IPS-18a (cell line): ENCODE measurements around the gene GLUL.

Source experiments
- H3K27ac ChIP-seq: one replicate; pipeline ENCODE4 v1.5.1; 2013; ENCODE audit warnings: low read length
- H3K27me3 ChIP-seq: one replicate; pipeline ENCODE4 v1.6.1; 2013; ENCODE audit warnings: mild to moderate bottlenecking, low read length; ENCODE audit not compliant: control insufficient read depth, insufficient read depth
- H3K36me3 ChIP-seq: one replicate; pipeline ENCODE4 v1.6.1; 2013; ENCODE audit warnings: low read depth, low read length; ENCODE audit not compliant: control insufficient read depth
- H3K4me1 ChIP-seq: one replicate; pipeline ENCODE4 v1.6.1; 2013; ENCODE audit warnings: low read depth, low read length; ENCODE audit not compliant: control insufficient read depth
- H3K4me3 ChIP-seq: one replicate; pipeline ENCODE4 v1.5.1; 2013; ENCODE audit warnings: low read length
- H3K9ac ChIP-seq: one replicate; pipeline ENCODE4 v1.6.1; 2013; ENCODE audit warnings: mild to moderate bottlenecking, low read length, moderate library complexity
- H3K9me3 ChIP-seq: one replicate; pipeline ENCODE4 v1.6.1; 2013; ENCODE audit warnings: low read depth, low read length; ENCODE audit not compliant: control insufficient read depth

Gene GLUL

DNA sequence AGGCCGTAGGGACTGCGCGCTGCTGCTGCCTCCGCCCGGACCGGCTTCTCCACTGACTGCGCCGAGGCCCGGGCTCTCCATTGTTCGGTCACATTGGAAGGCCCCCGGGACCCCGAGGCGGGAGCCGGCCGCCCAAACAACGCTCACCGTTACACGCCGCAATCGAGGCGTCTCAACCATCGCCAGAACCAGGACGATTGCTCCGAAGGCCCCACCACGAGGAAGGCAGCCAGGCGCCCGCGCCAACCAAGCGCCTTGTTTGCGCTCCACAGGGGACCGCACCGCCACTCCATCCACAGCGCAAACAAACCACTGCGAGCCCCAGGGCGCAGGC, 595 bp downstream of the GLUL start:
- Histone ChIP-seq H3K4me1 (peaks cover 12% of the 10 kb centered on the region), H3K27ac (peak overlapping the region; percentile 55), H3K36me3 (peaks cover 35% of the 10 kb centered on the region), H3K4me3 (peak overlapping the region; percentile 89), H3K9ac (peak overlapping the region; percentile 95), H3K27me3 (peaks cover 5% of the 10 kb centered on the region), H3K9me3 (no peaks in the 10 kb centered on the region)

DNA sequence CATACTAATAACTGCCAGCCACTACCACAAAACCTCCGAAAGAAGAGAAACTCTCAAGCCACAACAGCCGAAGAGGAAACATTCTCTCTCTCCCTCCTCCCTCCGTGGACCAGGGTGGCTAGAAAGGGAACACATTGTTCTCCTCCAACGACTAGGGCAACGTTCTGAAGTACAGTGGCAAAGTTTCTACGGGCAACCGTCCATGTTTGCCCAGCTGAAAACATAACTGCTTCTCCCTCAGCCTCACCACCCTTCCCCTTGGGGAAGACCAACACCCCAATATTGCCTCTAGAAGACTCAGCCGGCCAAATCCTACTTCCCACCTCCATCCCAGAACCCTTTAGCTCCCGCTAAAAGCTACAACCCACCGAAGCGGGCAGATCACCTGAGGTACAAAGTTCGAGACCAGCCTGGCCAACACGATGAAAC, 2.0 kb downstream of the GLUL start:
- Histone ChIP-seq H3K4me3 (peak overlapping the region; percentile 89), H3K9me3 (no peaks in the 10 kb centered on the region), H3K36me3 (peaks cover 48% of the 10 kb centered on the region), H3K27ac (no peak overlapping the region), H3K27me3 (peaks cover 5% of the 10 kb centered on the region), H3K4me1 (peaks cover 12% of the 10 kb centered on the region), H3K9ac (peak overlapping the region; percentile 95)

DNA sequence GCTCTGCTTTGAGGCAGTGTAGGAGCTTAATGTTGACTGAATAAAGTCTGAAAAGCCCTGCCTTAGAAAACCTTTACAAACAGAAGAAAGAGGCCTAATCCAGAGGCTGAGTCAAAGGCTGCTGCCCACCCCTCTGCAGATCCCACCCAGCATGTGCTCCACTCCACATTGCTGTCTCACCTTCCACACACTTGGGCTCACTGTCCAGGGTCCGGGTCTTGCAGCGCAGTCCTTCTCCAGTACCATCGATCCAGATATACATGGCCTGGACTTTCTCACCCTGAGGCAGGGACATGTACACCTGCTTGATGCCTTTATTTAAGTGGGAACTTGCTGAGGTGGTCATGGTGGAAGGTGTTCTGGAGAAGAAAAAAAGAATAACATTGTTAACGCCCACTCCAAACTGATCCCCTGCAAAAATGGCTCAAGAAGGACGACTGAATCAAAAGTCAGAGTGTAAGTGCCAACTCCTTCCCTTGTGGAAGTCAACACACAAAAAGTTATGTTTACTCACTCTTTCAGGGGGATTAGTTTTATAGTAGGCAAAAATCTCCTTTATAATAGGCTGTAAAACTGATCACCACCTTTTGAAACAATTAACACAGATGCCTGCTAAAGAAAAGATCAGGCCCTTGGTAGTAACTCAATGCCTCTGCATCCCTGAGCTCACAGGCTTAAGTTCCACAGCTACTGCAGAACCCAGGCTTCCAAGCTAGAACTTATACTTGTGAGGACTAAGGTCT, 3.0 kb downstream of the GLUL start:
- Histone ChIP-seq H3K36me3 (peaks cover 59% of the 10 kb centered on the region), H3K27ac (no peak overlapping the region), H3K4me3 (peak overlapping the region; percentile 89), H3K4me1 (peaks cover 12% of the 10 kb centered on the region), H3K27me3 (peaks cover 5% of the 10 kb centered on the region), H3K9me3 (no peaks in the 10 kb centered on the region), H3K9ac (peak overlapping the region; percentile 95)

- Histone ChIP-seq H3K4me1 (peaks cover 4% of the 10 kb centered on the region), H3K9me3 (no peaks in the 10 kb centered on the region), H3K27ac (no peak overlapping the region), H3K9ac (no peak overlapping the region), H3K4me3 (no peak overlapping the region), H3K36me3 (peaks cover 69% of the 10 kb centered on the region), H3K27me3 (no peaks in the 10 kb centered on the region)
Measured at GRCh38 chr1:182387566-182387965, 4.0 kb downstream of the GLUL start.

DNA sequence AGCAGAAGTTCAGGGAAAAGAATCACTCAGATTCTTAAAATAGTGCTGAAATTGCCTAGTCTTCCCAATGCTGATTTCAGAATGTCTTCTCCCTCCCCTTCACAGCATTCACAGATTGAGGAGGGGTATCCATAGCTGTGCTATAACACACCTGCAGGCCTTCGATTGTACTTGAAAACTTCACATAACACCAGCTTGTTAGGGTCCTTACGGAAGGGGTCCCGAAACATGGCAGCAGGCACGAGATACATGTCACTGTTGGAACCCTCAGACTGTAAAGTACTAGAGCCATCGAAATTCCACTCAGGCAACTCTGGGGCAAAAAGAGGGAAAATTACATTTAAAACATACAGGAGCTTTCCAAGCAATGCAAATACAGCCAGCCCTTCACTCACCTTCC, 4.6 kb downstream of the GLUL start:
- Histone ChIP-seq H3K9me3 (no peaks in the 10 kb centered on the region), H3K27me3 (no peaks in the 10 kb centered on the region), H3K27ac (no peak overlapping the region), H3K9ac (no peak overlapping the region), H3K36me3 (peaks cover 75% of the 10 kb centered on the region), H3K4me1 (no peaks in the 10 kb centered on the region), H3K4me3 (no peak overlapping the region)

DNA sequence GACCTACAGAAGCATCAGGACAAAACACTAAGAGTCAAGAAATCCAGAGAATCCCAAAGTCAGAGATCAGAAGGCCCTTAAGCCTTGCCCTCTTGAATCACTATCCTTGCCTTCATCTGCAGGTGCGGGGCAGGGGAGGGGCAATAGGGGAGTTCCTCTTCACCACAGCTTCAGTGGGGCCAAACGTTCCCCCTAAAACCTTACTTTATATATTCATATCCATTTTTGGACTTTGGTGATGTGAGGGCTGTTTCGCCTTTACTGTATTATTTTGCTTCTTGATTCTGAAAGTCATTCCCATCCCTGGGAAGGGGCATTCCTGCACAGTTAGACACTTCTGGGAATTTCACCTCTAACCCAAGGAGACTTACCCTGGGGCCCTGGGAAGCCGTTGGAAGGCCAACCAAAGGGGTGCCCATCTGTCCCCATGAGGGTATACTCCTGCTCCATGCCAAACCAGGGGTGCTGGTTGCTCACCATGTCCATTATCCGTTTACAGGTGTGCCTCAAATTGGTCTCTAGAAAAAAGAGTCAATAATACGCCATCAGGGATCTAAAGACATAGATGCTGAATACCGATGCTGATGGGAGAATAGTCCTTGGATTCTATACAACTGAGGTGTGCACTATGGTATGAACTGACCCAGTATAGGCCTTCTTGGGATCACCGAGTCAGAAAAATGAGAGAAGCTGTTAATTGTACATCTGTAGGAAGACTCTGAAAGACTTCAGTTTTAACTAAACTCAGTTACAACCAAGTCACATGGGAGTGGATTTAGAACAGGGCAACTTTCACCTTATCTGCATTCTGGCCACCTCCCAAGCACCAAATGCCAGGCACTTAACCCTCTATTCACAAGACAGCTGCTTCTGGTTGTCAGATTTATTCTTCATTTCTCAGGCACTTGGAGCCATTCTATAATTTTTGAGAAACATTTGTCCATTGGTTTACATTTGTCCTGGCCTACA, 5.4 kb downstream of the GLUL start:
- Histone ChIP-seq H3K36me3 (peaks cover 83% of the 10 kb centered on the region), H3K27me3 (no peaks in the 10 kb centered on the region), H3K9me3 (no peaks in the 10 kb centered on the region), H3K4me3 (no peak overlapping the region), H3K9ac (no peak overlapping the region), H3K27ac (no peak overlapping the region), H3K4me1 (no peaks in the 10 kb centered on the region)

GRCh38 chr1:182384387-182384960, 7.1 kb downstream of the GLUL start:
- Histone ChIP-seq H3K4me3 (no peak overlapping the region), H3K36me3 (peaks cover 78% of the 10 kb centered on the region), H3K4me1 (no peaks in the 10 kb centered on the region), H3K27me3 (no peaks in the 10 kb centered on the region), H3K9me3 (no peaks in the 10 kb centered on the region), H3K9ac (no peak overlapping the region), H3K27ac (no peak overlapping the region)

- peaks cover 78% of the 10 kb centered on the region for H3K36me3 ChIP-seq
- no peak overlapping the region for H3K27ac ChIP-seq
- H3K4me3 ChIP-seq = no peak overlapping the region
- H3K9me3 ChIP-seq = no peaks in the 10 kb centered on the region
- no peaks in the 10 kb centered on the region for H3K4me1 ChIP-seq
- H3K9ac ChIP-seq = no peak overlapping the region
- H3K27me3 ChIP-seq = no peaks in the 10 kb centered on the region
Measured at GRCh38 chr1:182383934-182384333, 7.7 kb downstream of the GLUL start.

DNA sequence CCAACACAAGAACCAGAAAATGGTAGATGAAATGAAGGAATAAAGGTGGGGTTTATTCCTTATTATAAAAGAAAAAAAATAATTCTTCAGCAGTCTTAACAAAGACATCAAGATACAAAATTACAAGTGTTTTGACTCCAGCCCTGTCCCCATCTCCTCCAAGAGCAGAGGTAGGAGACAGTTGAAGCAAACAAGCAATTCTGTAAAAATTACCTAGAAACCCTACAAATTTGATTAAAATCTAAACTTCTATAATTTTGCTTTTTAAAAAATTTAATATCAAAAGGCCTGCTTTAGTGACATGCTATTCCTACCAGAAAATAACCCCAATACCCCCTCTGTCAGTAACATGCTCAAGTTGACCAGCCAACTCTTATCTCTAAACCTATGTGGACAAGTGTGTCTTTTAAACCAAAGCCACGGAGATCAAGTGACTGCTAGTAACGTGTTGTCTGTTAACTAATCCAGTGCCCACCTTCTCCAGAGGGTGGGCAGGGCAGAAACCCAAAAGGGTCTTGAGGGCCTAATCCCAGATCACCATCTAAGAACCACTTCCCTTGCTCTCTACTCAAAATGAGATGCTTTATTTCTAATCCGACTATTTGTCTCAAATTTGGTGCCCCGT, 8.4 kb downstream of the GLUL start:
- no peak overlapping the region for H3K27ac ChIP-seq
- no peak overlapping the region for H3K9ac ChIP-seq
- H3K36me3 ChIP-seq = peaks cover 70% of the 10 kb centered on the region

GRCh38 chr1:182381962-182382819, 9.4 kb downstream of the GLUL start:
- Histone ChIP-seq H3K4me3 (no peak overlapping the region), H3K27ac (no peak overlapping the region), H3K27me3 (no peaks in the 10 kb centered on the region), H3K9ac (no peak overlapping the region), H3K9me3 (no peaks in the 10 kb centered on the region), H3K36me3 (peaks cover 61% of the 10 kb centered on the region), H3K4me1 (no peaks in the 10 kb centered on the region)

More for the DNA sequence above, 8.4 kb downstream of the GLUL start:
- Histone ChIP-seq H3K4me1 (no peaks in the 10 kb centered on the region), H3K9me3 (no peaks in the 10 kb centered on the region), H3K27me3 (no peaks in the 10 kb centered on the region), H3K4me3 (no peak overlapping the region)
